Measurements from ENCODE around the gene AP1S3. TPM values are rescaled to one million over a fixed set of nuclear protein-coding genes. Genes with fewer than 3 reads are reported as not detected.

AP1S3 gene
- total RNA-seq, 2 donors from 2014 or later: 2.2 to 3.5 TPM

DNA sequence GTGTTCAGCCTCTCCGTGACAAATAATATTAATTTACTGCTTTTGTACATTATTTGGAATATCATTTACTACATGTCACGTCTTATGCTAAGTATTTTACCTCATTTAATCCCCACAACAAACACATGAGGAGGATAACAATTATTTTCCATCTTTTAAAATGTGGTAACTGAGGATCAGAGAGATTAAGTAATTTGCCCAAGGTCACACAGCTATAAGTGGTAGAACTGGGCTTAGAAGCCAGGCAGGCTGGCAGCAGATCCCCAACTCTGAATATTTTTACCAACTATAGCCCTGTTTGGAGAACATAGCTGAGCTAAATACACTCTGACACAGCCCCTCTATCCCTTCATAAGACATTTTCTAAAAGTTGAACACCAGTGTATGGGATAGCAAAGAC is 24.1 kb downstream of the AP1S3 start:
- Histone ChIP-seq H3K4me3 (no peak overlapping the region), H3K27me3 (no peaks in the 10 kb centered on the region), H3K9me3 (no peaks in the 10 kb centered on the region), H3K36me3 (no peaks in the 10 kb centered on the region), H3K4me1 (no peaks in the 10 kb centered on the region), H3K27ac (no peak overlapping the region)
- DNase-seq (ENCODE audit: low spot score): no peak
- no peak for TF ChIP-seq CTCF (IDR thresholded peaks at IDR 0.05)

DNA sequence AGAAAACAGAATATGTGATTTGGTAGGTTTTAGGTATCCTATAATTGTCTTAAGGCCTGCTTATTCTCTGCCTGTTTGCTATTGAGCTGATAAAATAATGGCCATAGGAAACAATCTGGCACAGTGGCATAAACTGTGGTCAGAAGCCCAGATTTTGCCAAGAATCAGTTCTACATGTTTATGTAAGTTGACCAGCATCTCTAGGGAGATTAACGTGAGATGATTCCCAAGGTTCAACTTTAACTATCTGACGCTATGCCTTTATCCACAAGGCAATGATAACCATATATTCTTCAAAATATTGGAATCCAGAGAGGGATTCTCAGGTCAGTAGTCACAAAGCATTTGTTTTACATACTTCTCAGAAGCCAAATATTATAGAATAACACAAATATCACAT is 25.6 kb downstream of the AP1S3 start:
- H3K27ac ChIP-seq: no peak overlapping the region
- DNase-seq (ENCODE audit: low spot score): no peak
- no peaks in the 10 kb centered on the region for H3K27me3 ChIP-seq
- no peaks in the 10 kb centered on the region for H3K4me1 ChIP-seq
- H3K9me3 ChIP-seq: no peaks in the 10 kb centered on the region
- no peak overlapping the region for H3K4me3 ChIP-seq
- no peaks in the 10 kb centered on the region for H3K36me3 ChIP-seq
- no peak for TF ChIP-seq CTCF (IDR thresholded peaks at IDR 0.05)

GRCh38 chr2:223805008-223805407 is 32.4 kb downstream of the AP1S3 start:
- Histone ChIP-seq H3K4me1 (no peaks in the 10 kb centered on the region), H3K27me3 (no peaks in the 10 kb centered on the region), H3K4me3 (no peak overlapping the region), H3K9me3 (no peaks in the 10 kb centered on the region), H3K27ac (no peak overlapping the region), H3K36me3 (no peaks in the 10 kb centered on the region)
- DNase-seq (ENCODE audit: low spot score): no peak
- TF ChIP-seq CTCF (IDR thresholded peaks at IDR 0.05): no peak

DNA sequence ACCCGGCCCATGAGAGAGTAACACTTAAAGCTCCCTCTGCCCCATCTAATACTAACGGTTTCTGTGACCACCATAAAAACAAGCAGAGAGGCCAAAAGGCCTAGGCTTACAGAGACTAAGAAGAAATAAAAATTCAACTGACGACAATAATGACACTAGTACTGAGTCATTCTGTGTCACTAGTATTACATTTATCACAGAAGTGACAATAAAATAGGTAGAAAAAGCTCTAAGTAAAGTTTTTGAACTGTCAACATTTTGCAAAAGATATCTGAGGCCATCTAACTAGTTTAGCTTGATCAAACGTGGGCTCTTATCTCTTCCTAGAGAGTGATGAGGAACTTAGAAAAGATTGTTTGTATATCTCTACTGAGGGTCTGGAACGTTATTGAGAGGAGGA is 35.6 kb downstream of the AP1S3 start:
- DNase-seq (ENCODE audit: low spot score): no peak
- Histone ChIP-seq H3K4me1 (no peaks in the 10 kb centered on the region), H3K27ac (no peak overlapping the region), H3K36me3 (no peaks in the 10 kb centered on the region), H3K4me3 (no peak overlapping the region), H3K27me3 (no peaks in the 10 kb centered on the region), H3K9me3 (no peaks in the 10 kb centered on the region)
- TF ChIP-seq CTCF (IDR thresholded peaks at IDR 0.05): no peak

DNA sequence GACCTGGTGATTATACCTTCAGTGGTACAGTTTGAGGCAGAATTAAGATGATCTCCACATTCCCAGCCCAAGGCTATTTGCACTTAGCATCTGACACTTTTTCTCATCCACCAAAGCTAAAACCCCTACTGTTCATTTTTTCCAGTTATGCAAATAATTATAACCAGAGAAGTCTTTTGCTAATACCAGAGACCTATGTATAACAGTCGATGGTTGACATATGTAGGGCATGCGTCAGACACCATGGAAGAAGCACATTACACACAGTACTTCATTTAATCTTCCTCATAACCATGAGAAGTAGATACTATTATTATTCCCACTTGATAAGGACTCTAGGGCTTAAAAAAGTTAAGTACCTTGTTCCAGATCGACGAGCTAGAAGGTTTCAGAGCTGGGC is 36.5 kb downstream of the AP1S3 start:
- H3K27me3 ChIP-seq: no peaks in the 10 kb centered on the region
- no peaks in the 10 kb centered on the region for H3K36me3 ChIP-seq
- no peaks in the 10 kb centered on the region for H3K4me1 ChIP-seq
- H3K9me3 ChIP-seq: no peaks in the 10 kb centered on the region
- TF ChIP-seq CTCF (IDR thresholded peaks at IDR 0.05): no peak
- no peak overlapping the region for H3K4me3 ChIP-seq
- no peak overlapping the region for H3K27ac ChIP-seq
- no peak for DNase-seq (ENCODE audit: low spot score)
